ENCODE results near the gene TM9SF1. TPM values are rescaled to one million over a fixed set of nuclear protein-coding genes. Genes with fewer than 3 reads are reported as not detected.

The TM9SF1 gene
- total RNA-seq, 4 donors from 2014 or later = 46.8 to 61.3 (median 54.6) TPM

DNA sequence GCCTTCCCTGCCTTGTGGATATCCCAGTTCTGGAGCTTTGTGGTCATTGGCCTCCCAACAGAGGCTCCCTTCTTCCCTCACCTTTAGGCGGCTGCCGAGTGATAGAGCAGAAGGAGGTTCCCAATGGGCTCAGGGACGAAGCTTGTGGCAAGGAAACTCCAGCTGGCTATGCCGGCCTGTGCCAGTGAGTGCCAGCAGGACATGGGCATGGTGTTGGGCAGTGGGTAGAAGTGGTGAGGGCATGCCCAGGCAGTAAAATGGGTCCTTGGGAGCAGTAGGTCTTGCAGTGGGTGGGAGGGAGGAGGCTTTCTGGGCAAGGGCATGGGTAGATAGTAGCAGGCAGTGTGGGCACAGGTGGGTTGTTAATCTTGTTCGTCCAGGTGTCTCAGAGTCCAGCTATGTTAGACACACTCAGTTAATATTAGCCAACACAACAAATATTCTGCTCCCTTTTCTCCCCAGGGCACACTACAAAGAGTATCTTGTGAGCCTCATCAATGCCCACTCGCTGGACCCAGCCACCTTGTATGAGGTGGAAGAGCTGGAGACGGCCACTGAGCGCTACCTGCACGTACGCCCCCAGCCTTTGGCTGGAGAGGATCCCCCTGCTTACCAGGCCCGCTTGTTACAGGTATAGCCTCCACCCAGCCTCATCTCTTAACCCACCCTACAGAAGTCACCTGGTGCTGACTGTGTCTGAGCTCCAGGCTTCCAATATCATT, 35.3 kb downstream of the TM9SF1 start:
- H3K4me1 ChIP-seq = peaks cover 0 to 42% (median 19%) of the 10 kb centered on the region in 4 donors
- H3K4me3 ChIP-seq = no peak overlapping the region
- peak overlapping the region; percentile 94 to 99 (median 97) for H3K27ac ChIP-seq
- 81 to 85% methylated on average over 11 of the region's 11 CpGs for WGBS, 2 donors
- TF ChIP-seq, protein P1, sequence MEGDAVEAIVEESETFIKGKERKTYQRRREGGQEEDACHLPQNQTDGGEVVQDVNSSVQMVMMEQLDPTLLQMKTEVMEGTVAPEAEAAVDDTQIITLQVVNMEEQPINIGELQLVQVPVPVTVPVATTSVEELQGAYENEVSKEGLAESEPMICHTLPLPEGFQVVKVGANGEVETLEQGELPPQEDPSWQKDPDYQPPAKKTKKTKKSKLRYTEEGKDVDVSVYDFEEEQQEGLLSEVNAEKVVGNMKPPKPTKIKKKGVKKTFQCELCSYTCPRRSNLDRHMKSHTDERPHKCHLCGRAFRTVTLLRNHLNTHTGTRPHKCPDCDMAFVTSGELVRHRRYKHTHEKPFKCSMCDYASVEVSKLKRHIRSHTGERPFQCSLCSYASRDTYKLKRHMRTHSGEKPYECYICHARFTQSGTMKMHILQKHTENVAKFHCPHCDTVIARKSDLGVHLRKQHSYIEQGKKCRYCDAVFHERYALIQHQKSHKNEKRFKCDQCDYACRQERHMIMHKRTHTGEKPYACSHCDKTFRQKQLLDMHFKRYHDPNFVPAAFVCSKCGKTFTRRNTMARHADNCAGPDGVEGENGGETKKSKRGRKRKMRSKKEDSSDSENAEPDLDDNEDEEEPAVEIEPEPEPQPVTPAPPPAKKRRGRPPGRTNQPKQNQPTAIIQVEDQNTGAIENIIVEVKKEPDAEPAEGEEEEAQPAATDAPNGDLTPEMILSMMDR (IDR thresholded peaks at IDR 0.05) = no peak
- TF ChIP-seq POLR2A (IDR thresholded peaks at IDR 0.05) (no peak), EP300 (IDR thresholded peaks at IDR 0.05) (no peak)
- H3K36me3 ChIP-seq = peaks cover 12 to 80% (median 54%) of the 10 kb centered on the region in 3 donors
- no peak for DNase-seq (ENCODE audit: low spot score in 2 of 2)
- H3K9me3 ChIP-seq = no peaks in the 10 kb centered on the region
- no peaks in the 10 kb centered on the region for H3K27me3 ChIP-seq

DNA sequence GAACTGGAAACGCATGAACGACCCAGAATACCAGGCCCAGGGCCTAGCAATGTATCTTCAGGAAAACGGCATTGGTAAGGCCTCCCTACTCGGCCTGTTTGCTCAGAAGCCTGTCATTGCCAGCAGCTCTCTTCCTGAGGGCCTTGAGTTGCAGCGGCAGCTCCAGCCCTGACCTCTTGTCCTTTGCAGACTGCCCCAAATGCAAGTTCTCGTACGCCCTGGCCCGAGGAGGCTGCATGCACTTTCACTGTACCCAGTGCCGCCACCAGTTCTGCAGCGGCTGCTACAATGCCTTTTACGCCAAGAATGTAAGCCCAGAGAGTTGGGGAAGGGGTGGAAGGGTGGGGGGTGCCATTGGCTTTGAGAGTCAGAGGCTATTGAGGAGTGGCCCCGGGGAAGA, 37.9 kb downstream of the TM9SF1 start:
- H3K27me3 ChIP-seq = no peaks in the 10 kb centered on the region
- H3K27ac ChIP-seq = no peak overlapping the region
- no peak for DNase-seq (ENCODE audit: low spot score in 2 of 2)
- H3K4me3 ChIP-seq = no peak overlapping the region
- no peaks in the 10 kb centered on the region for H3K9me3 ChIP-seq
- peaks cover 0 to 17% (median 6%) of the 10 kb centered on the region in 4 donors for H3K4me1 ChIP-seq
- 90 to 93% methylated on average over 12 of the region's 12 CpGs for WGBS, 2 donors
- no peak for TF ChIP-seq EP300 (IDR thresholded peaks at IDR 0.05)
- no peak for TF ChIP-seq POLR2A (IDR thresholded peaks at IDR 0.05)
- TF ChIP-seq, protein P1 (IDR thresholded peaks at IDR 0.05) = no peak
- H3K36me3 ChIP-seq = peaks cover 8 to 81% (median 40%) of the 10 kb centered on the region in 3 donors

DNA sequence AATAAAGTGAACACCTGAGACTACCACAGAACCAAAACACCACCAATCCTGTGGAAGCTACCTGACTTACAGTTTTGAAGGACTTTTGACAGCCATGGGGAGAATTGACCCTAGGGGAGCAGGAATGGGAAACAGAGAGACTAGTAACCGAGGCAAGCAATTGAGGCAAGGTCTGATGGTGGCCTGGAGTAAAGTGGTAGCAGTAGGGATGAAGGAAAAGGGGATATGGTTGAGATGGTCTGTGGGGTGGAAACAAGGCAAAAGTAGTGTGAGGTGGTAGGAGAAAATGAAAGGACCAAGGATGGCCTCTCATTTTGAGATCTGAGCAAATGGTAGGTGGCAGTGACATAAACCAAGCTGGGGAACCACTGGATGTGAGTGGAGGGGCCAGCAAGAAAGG, 38.4 kb downstream of the TM9SF1 start:
- WGBS, 2 donors = 88 to 90% methylated on average over 1 of the region's 1 CpG
- TF ChIP-seq EP300 (IDR thresholded peaks at IDR 0.05) (no peak), POLR2A (IDR thresholded peaks at IDR 0.05) (no peak)
- TF ChIP-seq, protein P1 (IDR thresholded peaks at IDR 0.05) = no peak
- Histone ChIP-seq H3K4me1 (peaks cover 0 to 13% (median 3%) of the 10 kb centered on the region in 4 donors), H3K4me3 (no peak overlapping the region), H3K36me3 (peaks cover 8 to 86% (median 45%) of the 10 kb centered on the region in 3 donors), H3K9me3 (no peaks in the 10 kb centered on the region), H3K27me3 (no peaks in the 10 kb centered on the region), H3K27ac (no peak overlapping the region)
- no peak for DNase-seq (ENCODE audit: low spot score in 2 of 2)

DNA sequence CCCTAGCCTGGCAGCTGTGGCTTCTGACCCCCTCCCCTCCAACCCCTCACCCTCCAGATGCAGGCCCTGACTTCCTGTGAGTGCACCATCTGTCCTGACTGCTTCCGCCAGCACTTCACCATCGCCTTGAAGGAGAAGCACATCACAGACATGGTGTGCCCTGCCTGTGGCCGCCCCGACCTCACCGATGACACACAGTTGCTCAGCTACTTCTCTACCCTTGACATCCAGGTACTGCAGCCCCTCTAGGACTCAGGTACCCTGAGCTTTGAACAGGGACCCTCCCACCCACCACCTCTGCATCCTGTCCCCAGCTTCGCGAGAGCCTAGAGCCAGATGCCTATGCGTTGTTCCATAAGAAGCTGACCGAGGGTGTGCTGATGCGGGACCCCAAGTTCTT, 40.1 kb downstream of the TM9SF1 start:
- Histone ChIP-seq H3K27ac (no peak overlapping the region), H3K27me3 (no peaks in the 10 kb centered on the region), H3K9me3 (no peaks in the 10 kb centered on the region), H3K4me1 (peaks cover 0 to under 1% (median 0%) of the 10 kb centered on the region in 4 donors), H3K36me3 (peaks cover 10 to 98% (median 57%) of the 10 kb centered on the region in 3 donors), H3K4me3 (no peak overlapping the region)
- TF ChIP-seq POLR2A (IDR thresholded peaks at IDR 0.05) = no peak
- no peak for DNase-seq (ENCODE audit: low spot score in 2 of 2)
- WGBS, 2 donors = 97 to 98% methylated on average over 10 of the region's 10 CpGs

DNA sequence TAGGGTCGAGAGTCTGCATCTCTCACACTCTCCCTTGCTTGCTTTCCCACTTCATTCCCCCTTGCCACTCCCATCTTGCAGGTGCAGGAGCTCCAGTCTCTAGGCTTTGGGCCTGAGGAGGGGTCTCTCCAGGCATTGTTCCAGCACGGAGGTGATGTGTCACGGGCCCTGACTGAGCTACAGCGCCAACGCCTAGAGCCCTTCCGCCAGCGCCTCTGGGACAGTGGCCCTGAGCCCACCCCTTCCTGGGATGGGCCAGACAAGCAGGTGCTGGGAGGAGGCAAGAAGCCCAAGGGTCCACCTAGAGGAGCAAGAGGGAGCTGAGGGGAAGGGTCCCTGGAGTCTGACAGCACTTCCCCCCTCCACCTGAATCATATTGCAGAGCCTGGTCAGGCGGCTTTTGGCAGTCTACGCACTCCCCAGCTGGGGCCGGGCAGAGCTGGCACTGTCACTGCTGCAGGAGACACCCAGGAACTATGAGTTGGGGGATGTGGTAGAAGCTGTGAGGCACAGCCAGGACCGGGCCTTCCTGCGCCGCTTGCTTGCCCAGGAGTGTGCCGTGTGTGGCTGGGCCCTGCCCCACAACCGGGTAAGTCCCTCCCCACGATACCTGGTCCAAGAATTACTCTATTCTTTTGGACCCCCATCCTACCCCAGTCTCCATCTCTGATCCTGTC, 43.7 kb downstream of the TM9SF1 start:
- Histone ChIP-seq H3K27ac (no peak overlapping the region), H3K4me3 (no peak overlapping the region), H3K27me3 (no peaks in the 10 kb centered on the region), H3K4me1 (peaks cover 0 to 22% (median 8%) of the 10 kb centered on the region in 4 donors), H3K9me3 (no peaks in the 10 kb centered on the region), H3K36me3 (peaks cover 8 to 84% (median 41%) of the 10 kb centered on the region in 3 donors)
- no peak for DNase-seq (ENCODE audit: low spot score in 2 of 2)
- TF ChIP-seq POLR2A (IDR thresholded peaks at IDR 0.05) = no peak
- no peak for TF ChIP-seq EP300 (IDR thresholded peaks at IDR 0.05)
- TF ChIP-seq, protein P1 (IDR thresholded peaks at IDR 0.05) = no peak
- WGBS, 2 donors = 93 to 96% methylated on average over 10 to 16 of the region's 16 CpGs

All from tibial nerve (tissue), 4 donors.